IMR-90 (cell line): ENCODE measurements around the gene PCDHB1.
"Not testable (repeated sequence)": the region's sequence is repeated elsewhere in the genome, so short reads cannot be mapped to it uniquely, and the experiment has no call there.

Source experiments
- CEBPB ChIP-seq: IDR thresholded peaks from 2 replicates; pipeline ENCODE4 v1.6.1; 2012; ENCODE audit warnings: low read depth, low read length, improper control_type of control experiment
- MAFK ChIP-seq: IDR thresholded peaks from 2 replicates; pipeline ENCODE4 v1.6.1; 2012; ENCODE audit warnings: low read depth, low read length, improper control_type of control experiment
- MAZ ChIP-seq: IDR thresholded peaks from 2 replicates; pipeline ENCODE4 v1.6.1; 2012; ENCODE audit warnings: low read depth, mild to moderate bottlenecking, low read length, improper control_type of control experiment, moderate library complexity, borderline replicate concordance
- MXI1 ChIP-seq: IDR thresholded peaks from 2 replicates; pipeline ENCODE4 v1.6.1; 2012; ENCODE audit warnings: low read depth, mild to moderate bottlenecking, low read length, moderate library complexity, borderline replicate concordance
- POLR2A ChIP-seq: IDR thresholded peaks from 2 replicates; pipeline ENCODE4 v1.6.1; 2012; ENCODE audit warnings: mild to moderate bottlenecking, low read depth, low read length
- RAD21 ChIP-seq: IDR thresholded peaks from 2 replicates; pipeline ENCODE4 v1.6.1; 2012; ENCODE audit warnings: low read length, improper control_type of control experiment
- RCOR1 ChIP-seq: IDR thresholded peaks from 2 replicates; pipeline ENCODE4 v1.6.1; 2012; ENCODE audit warnings: mild to moderate bottlenecking, low read length, improper control_type of control experiment; ENCODE audit not compliant: insufficient replicate concordance
- SMC3 ChIP-seq: fragments of 150-350 bp; IDR thresholded peaks from 2 replicates; pipeline ENCODE4 v1.6.1; 2016; ENCODE audit warnings: low read depth, mild to moderate bottlenecking, antibody characterized with exemption, low read length, moderate library complexity
- TF ChIP-seq, protein P1 (sequence below): conservative IDR thresholded peaks from 2 replicates; pipeline ENCODE4 v1.5.1; 2012; ENCODE audit warnings: mild to moderate bottlenecking, low read depth, low read length, improper control_type of control experiment
- TF ChIP-seq, protein P2 (sequence below): fragments of 150-350 bp; IDR thresholded peaks from 2 replicates; pipeline ENCODE4 v1.6.1; 2017; ENCODE audit warnings: mild to moderate bottlenecking, antibody characterized with exemption, low read length, low read depth
- TF ChIP-seq, protein P3 (sequence below): fragments of 150-350 bp; IDR thresholded peaks from 2 replicates; pipeline ENCODE4 v1.6.1; 2016; ENCODE audit warnings: low read depth, mild to moderate bottlenecking, low read length, moderate library complexity, borderline replicate concordance

DNA sequence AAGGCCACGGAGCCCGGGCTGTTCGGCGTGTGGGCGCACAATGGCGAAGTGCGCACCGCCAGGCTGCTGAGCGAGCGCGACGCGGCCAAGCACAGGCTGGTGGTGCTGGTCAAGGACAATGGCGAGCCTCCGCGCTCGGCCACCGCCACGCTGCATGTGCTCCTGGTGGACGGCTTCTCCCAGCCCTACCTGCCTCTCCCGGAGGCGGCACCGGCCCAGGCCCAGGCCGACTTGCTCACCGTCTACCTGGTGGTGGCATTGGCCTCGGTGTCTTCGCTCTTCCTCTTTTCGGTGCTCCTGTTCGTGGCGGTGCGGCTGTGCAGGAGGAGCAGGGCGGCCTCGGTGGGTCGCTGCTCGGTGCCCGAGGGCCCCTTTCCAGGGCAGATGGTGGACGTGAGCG is 51.3 kb downstream of the PCDHB1 start:
- not testable (repeated sequence) for TF ChIP-seq POLR2A, MAZ, MAFK, RAD21, CEBPB, RCOR1, SMC3, MXI1
- TF ChIP-seq, protein P1, sequence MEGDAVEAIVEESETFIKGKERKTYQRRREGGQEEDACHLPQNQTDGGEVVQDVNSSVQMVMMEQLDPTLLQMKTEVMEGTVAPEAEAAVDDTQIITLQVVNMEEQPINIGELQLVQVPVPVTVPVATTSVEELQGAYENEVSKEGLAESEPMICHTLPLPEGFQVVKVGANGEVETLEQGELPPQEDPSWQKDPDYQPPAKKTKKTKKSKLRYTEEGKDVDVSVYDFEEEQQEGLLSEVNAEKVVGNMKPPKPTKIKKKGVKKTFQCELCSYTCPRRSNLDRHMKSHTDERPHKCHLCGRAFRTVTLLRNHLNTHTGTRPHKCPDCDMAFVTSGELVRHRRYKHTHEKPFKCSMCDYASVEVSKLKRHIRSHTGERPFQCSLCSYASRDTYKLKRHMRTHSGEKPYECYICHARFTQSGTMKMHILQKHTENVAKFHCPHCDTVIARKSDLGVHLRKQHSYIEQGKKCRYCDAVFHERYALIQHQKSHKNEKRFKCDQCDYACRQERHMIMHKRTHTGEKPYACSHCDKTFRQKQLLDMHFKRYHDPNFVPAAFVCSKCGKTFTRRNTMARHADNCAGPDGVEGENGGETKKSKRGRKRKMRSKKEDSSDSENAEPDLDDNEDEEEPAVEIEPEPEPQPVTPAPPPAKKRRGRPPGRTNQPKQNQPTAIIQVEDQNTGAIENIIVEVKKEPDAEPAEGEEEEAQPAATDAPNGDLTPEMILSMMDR: not testable (repeated sequence)
- TF ChIP-seq, protein P2, sequence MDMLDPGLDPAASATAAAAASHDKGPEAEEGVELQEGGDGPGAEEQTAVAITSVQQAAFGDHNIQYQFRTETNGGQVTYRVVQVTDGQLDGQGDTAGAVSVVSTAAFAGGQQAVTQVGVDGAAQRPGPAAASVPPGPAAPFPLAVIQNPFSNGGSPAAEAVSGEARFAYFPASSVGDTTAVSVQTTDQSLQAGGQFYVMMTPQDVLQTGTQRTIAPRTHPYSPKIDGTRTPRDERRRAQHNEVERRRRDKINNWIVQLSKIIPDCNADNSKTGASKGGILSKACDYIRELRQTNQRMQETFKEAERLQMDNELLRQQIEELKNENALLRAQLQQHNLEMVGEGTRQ: not testable (repeated sequence)
- TF ChIP-seq, protein P3, sequence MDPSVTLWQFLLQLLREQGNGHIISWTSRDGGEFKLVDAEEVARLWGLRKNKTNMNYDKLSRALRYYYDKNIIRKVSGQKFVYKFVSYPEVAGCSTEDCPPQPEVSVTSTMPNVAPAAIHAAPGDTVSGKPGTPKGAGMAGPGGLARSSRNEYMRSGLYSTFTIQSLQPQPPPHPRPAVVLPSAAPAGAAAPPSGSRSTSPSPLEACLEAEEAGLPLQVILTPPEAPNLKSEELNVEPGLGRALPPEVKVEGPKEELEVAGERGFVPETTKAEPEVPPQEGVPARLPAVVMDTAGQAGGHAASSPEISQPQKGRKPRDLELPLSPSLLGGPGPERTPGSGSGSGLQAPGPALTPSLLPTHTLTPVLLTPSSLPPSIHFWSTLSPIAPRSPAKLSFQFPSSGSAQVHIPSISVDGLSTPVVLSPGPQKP: not testable (repeated sequence)
